HG03575 (cell line): ENCODE data around the gene AMIGO1.

Experiments used
- ATAC-seq: cut with Tn5 transposase; IDR thresholded peaks from one replicate; pipeline ENCODE4 v1.9.1; 2021; ENCODE audit not compliant: unreplicated experiment, insufficient number of reproducible peaks, low FRiP score; ENCODE audit errors: extremely low read depth

The AMIGO1 gene

DNA sequence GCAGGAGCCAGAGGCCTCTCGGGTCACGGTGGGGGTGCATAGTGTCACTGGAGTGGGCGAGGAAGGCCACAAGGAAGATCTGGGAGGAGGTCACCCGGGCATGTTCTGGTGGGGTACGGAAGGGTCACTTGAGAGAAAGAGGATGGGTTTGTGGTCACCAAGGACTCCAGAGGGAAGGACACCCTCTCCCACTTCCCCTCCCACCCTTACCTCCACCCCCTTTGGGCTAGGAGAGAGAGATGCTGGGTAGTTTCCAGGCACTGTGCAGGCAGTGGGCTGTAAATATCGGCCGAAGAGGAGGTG is 703 bp downstream of the AMIGO1 start:
- ATAC-seq = no peak

DNA sequence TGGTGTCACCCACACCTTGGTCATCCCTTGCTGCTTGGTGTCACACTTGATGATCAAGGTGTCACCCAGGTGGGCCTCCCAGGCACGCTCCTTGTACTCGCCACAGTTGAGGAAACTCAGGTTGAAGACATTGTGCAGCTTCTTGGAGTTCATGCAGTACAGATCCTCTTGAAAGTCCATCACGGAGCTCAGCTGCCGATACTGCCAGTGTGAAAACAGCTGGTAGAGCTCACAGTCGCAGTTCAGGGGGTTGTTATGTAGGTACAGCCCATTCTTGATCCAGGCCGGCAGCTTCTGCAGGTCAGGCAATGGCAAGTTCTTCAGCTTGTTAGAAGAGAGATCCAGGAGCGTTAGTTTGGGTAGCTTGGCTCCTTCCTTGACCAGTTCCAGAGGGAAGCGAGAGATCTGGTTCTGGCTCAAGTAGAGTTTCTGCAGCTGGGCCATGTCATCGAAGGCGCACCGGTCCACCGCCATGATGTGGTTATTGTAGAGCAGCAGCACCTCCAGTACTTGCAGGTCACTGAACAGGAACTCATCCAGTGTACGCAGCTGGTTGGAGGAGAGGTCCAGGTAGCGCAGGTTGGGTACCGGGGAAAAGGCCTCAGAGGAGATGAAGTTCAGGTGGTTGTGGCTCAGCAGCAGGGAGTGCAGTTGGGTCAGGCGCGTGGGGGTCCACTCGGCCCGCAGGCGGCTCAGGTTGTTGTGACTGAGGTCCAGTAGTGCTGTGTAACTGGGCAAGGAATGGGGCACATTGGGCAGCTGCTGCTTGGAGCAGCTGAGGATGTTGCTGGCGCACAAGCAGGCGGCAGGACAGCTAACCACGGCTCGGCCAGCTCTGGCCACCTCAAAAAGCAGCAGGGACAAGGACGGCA is 1.3 kb downstream of the AMIGO1 start:
- no peak for ATAC-seq

DNA sequence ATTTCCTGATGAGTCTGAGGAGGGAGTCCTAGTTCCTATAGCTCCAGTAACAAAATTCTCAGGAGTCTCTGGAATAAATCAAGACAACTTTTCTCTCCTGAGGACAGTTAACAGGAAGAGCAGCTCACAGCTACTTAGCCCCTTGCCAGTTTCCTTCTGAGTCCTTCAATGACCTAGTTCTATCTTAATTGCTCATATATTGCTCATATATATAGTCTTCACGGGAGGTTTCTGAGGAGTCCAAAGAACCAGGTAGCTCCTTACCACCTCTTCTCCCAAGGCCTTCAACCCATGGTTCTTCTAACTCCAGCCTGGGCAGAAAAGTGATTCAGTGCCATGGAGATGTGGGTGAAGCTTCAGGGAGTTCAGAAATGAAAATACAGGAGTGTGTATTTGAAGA is 4.6 kb downstream of the AMIGO1 start:
- no peak for ATAC-seq

DNA sequence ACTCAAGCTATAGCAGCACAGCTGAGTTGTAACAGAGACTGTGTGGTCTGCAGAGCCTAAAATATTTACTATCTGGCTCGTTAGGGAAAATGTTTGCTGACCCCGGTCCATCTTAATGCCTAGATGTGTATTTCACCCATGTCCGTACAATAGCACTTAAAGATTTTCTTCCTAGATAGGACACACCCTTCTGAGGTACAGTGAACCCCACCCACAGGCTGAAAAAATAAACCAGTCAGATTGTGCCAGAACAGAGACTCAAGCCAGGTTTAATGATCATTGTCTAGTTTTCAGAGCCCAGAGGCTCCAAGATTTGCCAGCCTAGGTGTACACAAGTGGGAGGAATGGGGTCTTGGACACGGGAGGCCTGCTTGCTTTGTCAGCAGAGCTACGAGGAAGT is 5.6 kb downstream of the AMIGO1 start:
- ATAC-seq = no peak

DNA sequence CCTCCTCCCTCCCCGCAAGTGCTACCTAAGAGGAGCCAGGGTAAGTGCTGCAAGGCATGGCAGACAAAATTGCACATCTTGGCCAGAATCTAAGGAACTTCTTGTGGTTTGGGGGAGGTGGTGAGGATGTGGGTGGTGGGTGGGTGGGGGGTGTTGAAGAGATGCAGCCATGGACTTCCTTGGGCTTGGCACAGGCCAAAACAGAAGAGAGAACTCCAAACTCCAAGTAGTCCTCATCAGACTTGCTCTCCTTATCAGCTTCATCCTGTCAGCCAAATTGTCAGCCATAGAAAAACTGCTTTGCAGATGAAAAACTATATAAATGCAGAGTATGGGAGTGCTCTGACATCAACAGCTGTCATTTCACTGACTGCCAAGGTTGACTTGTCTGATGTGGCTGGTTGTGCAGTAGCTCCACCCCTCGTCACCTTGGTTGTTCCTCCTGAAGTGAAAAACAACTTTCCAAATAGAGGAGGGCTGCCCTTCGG is 7.1 kb downstream of the AMIGO1 start:
- no peak for ATAC-seq

DNA sequence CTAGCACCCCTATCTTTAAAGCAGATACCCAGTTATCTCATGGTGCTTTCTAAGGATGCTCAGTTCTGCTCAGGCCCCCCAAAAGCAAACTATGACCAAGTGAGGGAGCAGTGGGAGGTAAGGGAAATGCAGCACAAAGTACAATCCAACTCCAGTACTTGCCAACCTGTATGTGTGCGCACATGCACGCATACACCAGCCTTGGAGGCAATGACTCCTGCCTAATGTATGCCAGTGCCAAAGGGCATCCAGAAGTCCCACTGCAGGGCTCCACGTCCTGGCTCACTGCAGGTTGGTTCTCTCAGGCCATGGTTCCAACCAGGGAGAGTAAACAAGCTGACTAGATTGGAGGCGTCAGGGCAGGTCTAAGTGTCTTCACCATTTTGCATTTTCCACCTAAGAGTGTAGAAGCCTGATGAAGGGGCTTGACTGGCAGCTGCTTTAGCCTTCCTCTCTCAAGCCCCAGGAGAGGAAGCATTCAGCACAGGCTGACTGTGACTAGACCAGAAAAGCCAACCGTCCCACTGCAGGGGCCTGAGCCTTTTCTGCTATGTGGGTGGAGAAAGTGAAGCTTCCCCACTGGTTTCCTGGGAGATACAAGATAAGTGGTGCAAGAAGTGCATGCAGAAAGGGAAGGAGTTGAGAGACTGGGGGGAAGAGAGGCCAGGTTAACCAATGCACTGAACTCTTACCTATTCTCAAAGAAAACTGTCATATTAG is 7.7 kb downstream of the AMIGO1 start:
- no peak for ATAC-seq

DNA sequence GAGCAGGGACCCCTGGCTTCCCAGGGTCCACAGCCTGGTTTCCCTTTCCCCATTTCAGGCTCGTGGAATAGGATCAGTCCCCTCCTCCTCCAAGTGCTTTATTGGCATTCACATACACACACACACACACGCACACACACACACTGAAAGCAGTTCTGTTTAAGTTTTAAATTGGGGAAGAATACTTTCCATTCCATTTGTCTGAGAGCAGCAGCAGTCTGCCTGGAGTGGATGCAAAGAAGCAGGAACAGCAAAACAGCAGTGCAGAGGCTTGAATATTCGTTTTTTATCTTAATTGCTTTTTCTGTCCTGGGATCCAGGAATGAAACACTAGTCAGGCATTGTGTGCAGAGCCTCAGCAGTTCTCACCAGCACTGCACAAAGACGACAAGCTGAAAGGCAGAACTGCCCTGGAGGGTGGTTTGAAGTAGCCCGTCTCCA is 8.6 kb downstream of the AMIGO1 start:
- no peak for ATAC-seq

DNA sequence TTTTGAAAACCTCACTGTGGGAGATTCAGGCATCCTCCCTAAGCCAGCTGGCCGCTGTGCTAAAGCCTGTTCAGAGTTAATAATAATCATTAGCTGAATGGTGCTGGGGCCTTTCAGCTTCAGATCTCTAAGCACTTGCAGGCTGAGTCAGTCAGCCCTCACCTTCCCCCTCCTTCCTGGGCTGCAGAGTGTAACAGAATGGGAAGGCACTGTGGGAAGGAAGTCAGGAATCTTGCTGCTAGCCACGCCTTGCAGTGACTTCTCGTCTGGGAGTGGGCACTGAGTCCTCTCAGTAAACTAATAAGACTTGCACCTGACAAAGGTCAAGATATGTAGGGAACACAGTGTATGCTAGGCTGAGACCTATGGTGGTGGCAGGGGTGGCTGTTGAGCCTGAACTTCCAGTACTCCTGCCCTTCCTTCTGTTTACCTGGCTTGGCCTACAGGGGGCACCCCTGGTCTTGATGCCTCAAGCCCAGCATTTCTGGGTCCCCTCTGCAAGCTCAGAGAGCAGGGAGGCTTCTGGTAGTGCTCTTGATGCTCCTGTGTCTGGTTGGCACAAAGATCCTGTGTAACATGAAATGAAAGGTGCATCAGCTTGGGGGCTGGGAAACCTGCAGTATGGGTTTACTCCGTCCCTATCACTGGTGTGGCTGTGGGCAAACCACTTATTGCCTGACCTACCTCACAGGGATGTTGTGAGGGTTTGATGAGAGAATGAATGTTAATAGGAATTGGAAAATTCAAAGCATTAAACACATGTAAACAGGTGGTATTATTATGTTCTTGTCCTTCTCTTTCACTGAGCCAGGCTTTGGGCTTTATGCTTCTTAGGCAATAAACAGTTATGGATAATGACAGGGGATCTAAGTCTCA is 9.6 kb downstream of the AMIGO1 start:
- no peak for ATAC-seq

DNA sequence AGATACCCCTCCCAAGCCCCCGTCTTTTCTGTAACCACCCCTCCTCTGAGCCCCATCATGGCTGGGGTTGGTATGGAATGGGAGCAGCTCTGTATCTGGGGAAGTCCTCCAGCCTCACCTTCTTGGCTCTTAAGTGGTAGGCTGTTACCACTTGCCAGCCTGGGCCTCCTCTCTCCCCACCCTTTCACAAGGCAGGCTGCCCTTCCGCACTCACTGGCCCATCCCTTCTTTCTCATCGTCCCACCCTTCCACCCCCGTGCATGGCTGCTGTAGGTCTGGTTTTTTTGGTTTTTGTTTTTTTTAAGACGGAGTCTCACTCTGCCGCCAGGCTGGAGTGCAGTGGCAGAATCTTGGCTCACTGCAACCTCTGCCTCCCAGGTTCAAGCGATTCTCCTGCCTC is 10.4 kb downstream of the AMIGO1 start:
- ATAC-seq = no peak

DNA sequence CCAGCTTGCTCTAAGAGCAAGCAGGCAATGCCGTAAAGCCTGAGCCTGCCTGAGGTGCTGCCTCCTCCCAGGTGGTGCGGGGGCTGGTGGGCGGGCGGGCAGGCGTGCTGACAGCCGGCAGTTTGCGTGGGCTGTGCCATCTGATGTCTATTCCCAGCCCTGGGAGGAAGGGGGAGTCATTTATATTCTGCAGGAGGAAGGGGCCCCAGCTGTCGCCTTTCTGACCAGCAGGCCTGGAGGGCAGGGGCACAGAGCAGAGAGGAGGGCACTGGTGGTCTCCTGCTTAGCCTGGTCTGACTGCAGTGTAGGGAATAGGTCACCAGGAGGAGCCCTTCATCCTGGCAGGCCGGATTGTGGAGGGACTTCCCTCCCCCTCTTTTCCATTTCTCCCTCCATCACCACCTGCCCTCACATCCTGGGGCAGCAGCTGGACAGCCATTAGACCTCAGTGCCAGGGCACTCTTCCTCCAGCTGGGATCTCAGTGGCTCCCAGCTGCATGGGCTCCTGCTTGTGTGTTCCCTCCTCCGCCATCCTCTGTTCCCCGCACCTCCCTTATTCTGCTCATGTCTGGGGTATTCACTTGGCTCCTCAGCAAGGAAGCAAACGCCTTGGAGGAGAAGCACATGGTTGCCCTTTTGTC is 11.2 kb downstream of the AMIGO1 start:
- ATAC-seq = no peak

DNA sequence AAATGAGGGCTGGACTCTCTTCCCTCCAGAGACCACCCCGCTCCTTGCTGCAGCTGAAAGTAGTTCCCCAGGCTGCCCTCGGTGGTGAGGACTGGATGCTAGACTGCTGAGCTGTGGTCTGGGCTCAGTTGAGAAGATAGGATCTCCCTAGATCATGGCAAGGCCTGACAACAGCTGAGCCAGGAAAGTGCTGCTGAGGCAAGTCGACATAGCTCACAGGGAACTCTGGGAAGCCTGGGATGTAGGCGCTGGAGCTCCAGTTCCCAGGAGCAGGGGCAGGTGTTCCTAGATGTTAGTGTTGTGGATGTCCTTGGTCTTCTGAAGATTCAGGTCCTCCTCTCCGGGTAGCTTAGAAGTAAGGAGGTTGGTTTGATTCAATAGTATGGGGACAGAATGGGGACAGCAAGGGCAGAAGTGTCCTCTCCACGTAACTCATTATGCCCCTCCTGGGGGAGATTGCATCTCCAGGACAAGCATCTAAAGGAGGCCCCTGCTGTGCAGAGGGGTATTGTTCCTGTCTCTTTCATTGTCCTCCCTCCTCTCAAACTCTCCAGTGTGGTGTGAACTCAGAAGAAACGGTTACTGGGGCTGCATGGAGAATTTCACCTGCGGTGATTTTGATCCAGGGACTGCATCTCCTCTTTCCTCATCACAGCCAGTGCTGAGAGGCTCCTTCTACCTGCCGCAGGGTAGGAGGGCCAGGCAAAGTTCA is 11.9 kb downstream of the AMIGO1 start:
- ATAC-seq = no peak

DNA sequence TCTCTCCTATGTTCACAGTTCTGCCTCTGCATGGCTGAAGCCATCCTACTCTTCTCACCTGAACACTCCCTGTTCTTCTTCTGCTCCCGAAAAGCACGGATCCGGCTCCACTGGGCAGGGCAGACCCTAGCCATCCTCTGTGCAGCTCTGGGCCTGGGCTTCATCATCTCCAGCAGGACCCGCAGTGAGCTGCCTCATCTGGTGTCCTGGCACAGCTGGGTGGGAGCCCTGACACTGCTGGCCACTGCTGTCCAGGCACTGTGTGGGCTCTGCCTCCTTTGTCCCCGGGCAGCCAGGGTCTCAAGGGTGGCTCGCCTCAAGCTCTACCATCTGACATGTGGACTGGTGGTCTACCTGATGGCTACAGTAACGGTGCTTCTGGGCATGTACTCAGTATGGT is 13.8 kb downstream of the AMIGO1 start:
- no peak for ATAC-seq

DNA sequence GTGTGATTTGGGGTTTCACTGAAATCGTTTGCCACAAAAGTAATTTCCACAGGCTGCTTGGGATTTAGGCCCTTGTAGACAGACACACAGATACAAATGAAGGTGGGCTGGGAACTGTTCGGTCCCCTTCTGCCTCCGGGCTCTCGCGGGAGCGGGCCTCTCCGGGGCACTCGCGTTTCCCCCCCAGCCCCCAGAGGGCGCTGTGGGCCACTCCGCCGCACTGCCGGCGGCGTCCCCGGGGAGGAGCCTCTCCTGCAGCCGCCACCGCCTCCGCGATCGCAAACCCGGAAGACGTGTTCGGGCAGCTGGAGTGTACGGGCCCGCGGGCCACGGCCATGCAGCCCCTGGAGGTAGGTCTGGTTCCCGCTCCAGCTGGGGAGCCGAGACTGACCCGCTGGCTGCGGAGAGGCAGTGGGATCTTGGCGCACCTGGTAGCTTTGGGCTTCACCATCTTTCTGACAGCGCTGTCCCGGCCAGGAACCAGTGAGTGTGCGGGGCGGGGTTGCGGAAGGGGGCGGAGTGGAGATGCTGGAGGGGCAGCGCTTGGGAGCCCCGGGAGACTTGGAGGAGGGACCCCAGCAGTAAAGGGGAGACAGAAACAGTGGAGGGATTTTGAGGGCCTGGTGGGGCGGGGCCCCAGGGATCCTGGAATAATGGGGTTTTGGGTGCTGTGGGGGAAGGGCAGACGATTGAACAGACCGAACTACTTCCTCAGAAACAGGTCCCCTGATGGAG is 15.6 kb downstream of the AMIGO1 start, which contains the start of gene CYB561D1:
Gene CYB561D1, plus strand, starts transcription at position 290 of the 735 bp plus-strand sequence. Its CDS starts 46 bp downstream, at position 336.
- ATAC-seq = no peak

DNA sequence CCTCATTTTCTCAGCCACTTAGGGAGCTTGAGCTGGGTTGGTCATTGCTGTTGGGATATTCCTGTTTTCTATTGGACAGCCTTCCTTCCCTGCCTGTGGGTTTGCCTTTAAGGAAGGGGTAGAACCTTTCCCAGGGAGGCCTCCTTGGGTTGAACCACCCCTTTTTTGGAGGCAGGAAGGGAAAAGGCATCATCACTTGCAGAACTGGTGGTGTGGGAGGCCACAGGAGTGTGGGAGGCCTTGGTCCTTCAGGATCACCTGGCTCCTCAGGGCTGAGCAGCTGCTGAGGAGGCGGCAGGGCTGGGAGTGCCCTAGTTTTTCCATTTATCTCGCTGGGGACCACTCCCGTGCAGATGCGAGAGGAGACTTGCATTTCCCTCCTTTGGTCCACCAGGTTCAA is 16.3 kb downstream of the AMIGO1 start:
- ATAC-seq = no peak

DNA sequence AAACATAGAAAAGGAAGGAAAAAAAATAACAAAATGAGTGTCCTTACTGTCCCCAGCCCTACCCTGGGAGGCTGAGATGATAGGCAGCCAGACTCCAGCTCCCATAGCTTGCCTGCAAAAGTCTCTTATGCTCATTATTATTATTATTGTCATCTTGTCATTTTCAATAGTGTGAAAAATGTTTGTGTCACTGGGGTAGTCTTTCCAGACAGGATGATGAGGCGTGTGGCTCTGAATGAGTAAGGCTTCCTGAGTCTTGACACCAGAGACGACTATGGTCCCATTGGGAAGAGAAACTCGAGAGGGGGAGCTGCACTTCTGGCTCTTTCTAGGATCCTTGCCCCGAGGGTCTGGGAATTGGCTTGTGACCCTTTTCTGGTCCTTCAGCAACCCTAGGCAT is 16.7 kb downstream of the AMIGO1 start:
- no peak for ATAC-seq

DNA sequence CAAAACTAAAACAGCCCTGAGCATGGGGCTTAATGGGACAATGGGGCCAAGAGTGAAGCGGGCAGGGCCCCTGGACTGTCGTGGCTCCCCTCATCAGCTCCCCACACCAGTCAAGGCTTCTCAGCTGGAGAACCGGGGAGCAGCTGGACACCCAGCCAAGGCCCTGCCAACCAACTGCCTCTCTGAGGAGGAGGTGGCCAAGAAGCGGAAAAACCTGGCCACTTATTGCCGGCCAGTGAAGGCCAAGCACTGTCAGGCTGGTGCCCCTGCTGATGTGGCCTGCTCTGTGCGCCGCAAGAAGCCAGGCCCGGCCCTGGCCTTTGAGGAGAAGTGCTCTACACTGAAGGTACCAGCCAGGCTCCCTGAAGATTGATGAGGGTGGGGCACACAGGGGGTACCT is 18.2 kb downstream of the AMIGO1 start:
- ATAC-seq = no peak

DNA sequence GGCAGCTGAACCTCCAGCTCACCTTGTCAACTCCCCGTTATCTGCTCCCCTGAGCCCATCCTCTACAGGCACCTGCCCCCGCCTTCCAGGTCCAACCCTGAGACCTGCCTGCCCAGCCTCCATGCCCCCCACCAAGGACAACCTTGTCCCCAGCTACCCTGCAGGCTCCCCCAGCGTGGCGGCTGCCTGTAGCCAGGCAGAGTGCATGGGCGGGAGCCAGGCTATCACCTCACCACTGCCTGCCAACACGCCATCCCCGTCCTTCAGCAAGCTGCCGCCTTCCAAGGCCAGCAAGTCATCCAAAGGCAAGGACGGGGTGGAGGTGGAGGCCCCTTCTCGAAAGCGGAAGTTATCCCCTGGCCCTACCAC is 18.6 kb downstream of the AMIGO1 start:
- ATAC-seq = no peak
